H9 (cell line): ENCODE data around the gene DEK. TPM values are rescaled to one million over a fixed set of nuclear protein-coding genes. Genes with fewer than 3 reads are reported as not detected.

Source experiments
- DNase-seq: peaks from one replicate; pipeline ENCODE4 v3.0.0-alpha.2; 2017
- H2AFZ ChIP-seq: one replicate; pipeline ENCODE4 v1.6.1; 2013; ENCODE audit warnings: mild to moderate bottlenecking, low read length, control low read depth, moderate library complexity
- H2AK5ac ChIP-seq: 2 replicates; pipeline ENCODE4 v1.6.1; 2013; ENCODE audit warnings: low read length, control low read depth, mixed read lengths; ENCODE audit not compliant: insufficient read length
- H2BK120ac ChIP-seq: one replicate; pipeline ENCODE4 v1.6.1; 2013; ENCODE audit warnings: low read depth, mild to moderate bottlenecking, low read length, control low read depth, inconsistent platforms; ENCODE audit not compliant: poor library complexity, severe bottlenecking
- H2BK12ac ChIP-seq: 2 replicates; pipeline ENCODE4 v1.6.1; 2013; ENCODE audit warnings: low read length, control low read depth, mixed read lengths, low read depth; ENCODE audit not compliant: insufficient read length
- H2BK15ac ChIP-seq: 2 replicates; pipeline ENCODE4 v1.6.1; 2013; ENCODE audit warnings: low read depth, low read length, control low read depth
- H2BK20ac ChIP-seq: one replicate; pipeline ENCODE4 v1.6.1; 2013; ENCODE audit warnings: low read depth, mild to moderate bottlenecking, low read length, control low read depth, inconsistent platforms; ENCODE audit not compliant: poor library complexity, severe bottlenecking
- H2BK5ac ChIP-seq: 2 replicates; pipeline ENCODE4 v1.6.1; 2013; ENCODE audit warnings: low read length, control low read depth, mixed read lengths; ENCODE audit not compliant: insufficient read length
- H3K14ac ChIP-seq: 2 replicates; pipeline ENCODE4 v1.6.1; 2013; ENCODE audit warnings: low read length, control low read depth; ENCODE audit not compliant: insufficient read depth
- H3K18ac ChIP-seq: 2 replicates; pipeline ENCODE4 v1.6.1; 2013; ENCODE audit warnings: low read depth, mild to moderate bottlenecking, mixed read lengths, low read length, control low read depth; ENCODE audit not compliant: insufficient read length
- H3K23ac ChIP-seq: 2 replicates; pipeline ENCODE4 v1.6.1; 2013; ENCODE audit warnings: low read length, control low read depth, mixed read lengths, low read depth; ENCODE audit not compliant: insufficient read length
- H3K23me2 ChIP-seq: 2 replicates; pipeline ENCODE4 v1.6.1; 2013; ENCODE audit warnings: low read depth, mild to moderate bottlenecking, mixed read lengths, low read length, control low read depth; ENCODE audit not compliant: insufficient read length, poor library complexity, severe bottlenecking
- H3K27ac ChIP-seq: 2 replicates; pipeline ENCODE4 v1.5.1; 2013; ENCODE audit warnings: low read length, control low read depth, mixed read lengths, low read depth; ENCODE audit not compliant: insufficient read length
- H3K27me3 ChIP-seq: 2 replicates; pipeline ENCODE4 v1.6.1; 2013; ENCODE audit warnings: low read length, control low read depth, inconsistent platforms; ENCODE audit not compliant: insufficient read depth
- H3K4ac ChIP-seq: 2 replicates; pipeline ENCODE4 v1.6.1; 2013; ENCODE audit warnings: low read depth, mild to moderate bottlenecking, control low read depth, inconsistent platforms, low read length, moderate library complexity
- H3K4me1 ChIP-seq: 2 replicates; pipeline ENCODE4 v1.6.1; 2013; ENCODE audit warnings: low read length, control low read depth, inconsistent platforms; ENCODE audit not compliant: insufficient read depth
- H3K4me2 ChIP-seq: 2 replicates; pipeline ENCODE4 v1.6.1; 2013; ENCODE audit warnings: low read length, control low read depth, mixed read lengths; ENCODE audit not compliant: insufficient read length, insufficient read depth
- H3K56ac ChIP-seq: 2 replicates; pipeline ENCODE4 v1.6.1; 2013; ENCODE audit warnings: low read depth, mild to moderate bottlenecking, mixed read lengths, low read length, control low read depth; ENCODE audit not compliant: insufficient read length
- H3K79me1 ChIP-seq: 2 replicates; pipeline ENCODE4 v1.6.1; 2013; ENCODE audit warnings: low read depth, mild to moderate bottlenecking, moderate library complexity, low read length, control low read depth, inconsistent platforms; ENCODE audit not compliant: insufficient read depth, poor library complexity, severe bottlenecking
- H3K79me2 ChIP-seq: 2 replicates; pipeline ENCODE4 v1.6.1; 2013; ENCODE audit warnings: low read length, control low read depth, inconsistent platforms; ENCODE audit not compliant: insufficient read depth
- H3K9ac ChIP-seq: 2 replicates; pipeline ENCODE4 v1.6.1; 2013; ENCODE audit warnings: low read length, control low read depth, mixed read lengths; ENCODE audit not compliant: insufficient read length; ENCODE audit errors: extremely low read depth
- H3K9me3 ChIP-seq: one replicate; pipeline ENCODE4 v1.6.1; 2013; ENCODE audit warnings: low read depth, low read length, inconsistent platforms; ENCODE audit not compliant: control insufficient read depth
- H3T11ph ChIP-seq: one replicate; pipeline ENCODE4 v1.6.1; 2013; ENCODE audit warnings: mild to moderate bottlenecking, low read length, control low read depth, inconsistent platforms
- H4K20me1 ChIP-seq: one replicate; pipeline ENCODE4 v1.6.1; 2013; ENCODE audit not compliant: control insufficient read depth, insufficient read length, insufficient read depth
- H4K5ac ChIP-seq: 2 replicates; pipeline ENCODE4 v1.6.1; 2013; ENCODE audit warnings: low read depth, mild to moderate bottlenecking, mixed read lengths, low read length, control low read depth; ENCODE audit not compliant: insufficient read length
- H4K8ac ChIP-seq: replicated peaks from 2 replicates; pipeline ENCODE4 v1.6.1; 2013; ENCODE audit warnings: low read length, control low read depth, mixed read lengths, low read depth; ENCODE audit not compliant: insufficient read length
- H4K91ac ChIP-seq: 2 replicates; pipeline ENCODE4 v1.6.1; 2013; ENCODE audit warnings: low read depth, mild to moderate bottlenecking, moderate library complexity, mixed read lengths, low read length, control low read depth; ENCODE audit not compliant: insufficient read length
- H3K27ac Mint-ChIP-seq, 3 experiments: 2 replicates in 2 of 3; 3 replicates in 1 of 3; pipeline ENCODE4 v1.8.0; 2020 to 2021; ENCODE audit warnings: mixed read lengths in 3 of 3, mild to moderate bottlenecking in 1 of 3, moderate library complexity in 1 of 3
- H3K27me3 Mint-ChIP-seq: 2 replicates; pipeline ENCODE4 v1.8.0; 2021; ENCODE audit warnings: low read depth, mild to moderate bottlenecking, moderate library complexity, mixed read lengths
- H3K36me3 Mint-ChIP-seq, 3 experiments: 2 replicates in 2 of 3; 3 replicates in 1 of 3; pipeline ENCODE4 v1.8.0; 2020 to 2021; ENCODE audit warnings: low read depth in 3 of 3, mixed read lengths in 3 of 3; ENCODE audit not compliant: insufficient read depth in 1 of 3
- H3K4me1 Mint-ChIP-seq, 2 experiments: 2 replicates each; pipeline ENCODE4 v1.8.0; 2020; ENCODE audit warnings: mixed read lengths in 2 of 2
- H3K4me3 Mint-ChIP-seq, 2 experiments: 2 replicates in 1 of 2; 3 replicates in 1 of 2; pipeline ENCODE4 v1.8.0; 2020 to 2021; ENCODE audit warnings: mild to moderate bottlenecking in 2 of 2, mixed read lengths in 2 of 2, moderate library complexity in 1 of 2
- H3K9me3 Mint-ChIP-seq, 2 experiments: 2 replicates in 1 of 2; 3 replicates in 1 of 2; pipeline ENCODE4 v1.8.0; 2020; ENCODE audit warnings: mild to moderate bottlenecking in 2 of 2, mixed read lengths in 2 of 2, moderate library complexity in 1 of 2
- total RNA-seq: library from RNA; stranded (reverse); gene quantifications from 2 replicates; pipeline ENCODE4 v1.2.1, GENCODE V29; 2021
- TF ChIP-seq, protein P1 (sequence below): fragments of 200-600 bp; sonication (generic); conservative IDR thresholded peaks from 3 replicates; pipeline ENCODE4 v1.8.0; 2021; ENCODE audit warnings: antibody characterized with exemption, mild to moderate bottlenecking

The DEK gene
- total RNA-seq, 1 experiment from 2014 or later: 217 TPM

DNA sequence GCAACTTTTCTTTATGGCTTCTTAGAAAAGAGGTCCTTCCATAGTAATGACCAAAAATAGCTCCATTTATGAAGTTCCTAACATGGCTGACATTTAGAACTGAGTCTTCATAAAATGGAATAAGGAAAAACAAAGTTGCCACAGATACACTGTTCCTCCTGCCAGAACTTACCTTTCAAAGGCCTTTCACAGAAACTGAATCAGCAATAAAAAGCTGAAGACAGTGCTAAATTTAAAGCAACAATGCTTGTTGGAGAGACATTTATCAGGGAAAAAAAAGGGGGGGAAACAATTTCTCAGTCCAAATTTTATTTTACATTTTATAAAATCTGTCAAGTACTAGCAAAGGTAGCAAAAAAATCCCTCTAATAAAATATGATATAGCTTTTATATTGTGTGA lies 17.3 kb downstream of the DEK start:
- H3K36me3 Mint-ChIP-seq: peaks cover 66 to 88% (median 83%) of the 10 kb centered on the region in 3 experiments
- H2BK15ac ChIP-seq: no peak overlapping the region

More for the DNA sequence above, 17.3 kb downstream of the DEK start:
- Histone ChIP-seq H3K4me1 (no peaks in the 10 kb centered on the region), H4K5ac (no peak overlapping the region), H3K9ac (no peak overlapping the region), H3K4me2 (no peak overlapping the region), H4K91ac (no peak overlapping the region), H2BK20ac (no peak overlapping the region), H4K8ac (no peak overlapping the region), H3K9me3 (no peaks in the 10 kb centered on the region), H3K18ac (no peak overlapping the region), H3K27me3 (no peaks in the 10 kb centered on the region), H3K23me2 (no peaks in the 10 kb centered on the region), H3K79me2 (peaks cover 3% of the 10 kb centered on the region; the same call in 1 of the 2 replicates), H3K23ac (no peak overlapping the region), H3K14ac (no peak overlapping the region), H2AK5ac (no peak overlapping the region), H3K4ac (no peak overlapping the region), H2BK12ac (no peak overlapping the region), H3K27ac (no peak overlapping the region), H4K20me1 (no peaks in the 10 kb centered on the region), H2BK120ac (no peak overlapping the region), H3T11ph (no peak overlapping the region), H3K56ac (no peak overlapping the region), H2BK5ac (no peak overlapping the region), H3K79me1 (peaks cover 6% of the 10 kb centered on the region), H2AFZ (no peak overlapping the region)
- TF ChIP-seq, protein P1, sequence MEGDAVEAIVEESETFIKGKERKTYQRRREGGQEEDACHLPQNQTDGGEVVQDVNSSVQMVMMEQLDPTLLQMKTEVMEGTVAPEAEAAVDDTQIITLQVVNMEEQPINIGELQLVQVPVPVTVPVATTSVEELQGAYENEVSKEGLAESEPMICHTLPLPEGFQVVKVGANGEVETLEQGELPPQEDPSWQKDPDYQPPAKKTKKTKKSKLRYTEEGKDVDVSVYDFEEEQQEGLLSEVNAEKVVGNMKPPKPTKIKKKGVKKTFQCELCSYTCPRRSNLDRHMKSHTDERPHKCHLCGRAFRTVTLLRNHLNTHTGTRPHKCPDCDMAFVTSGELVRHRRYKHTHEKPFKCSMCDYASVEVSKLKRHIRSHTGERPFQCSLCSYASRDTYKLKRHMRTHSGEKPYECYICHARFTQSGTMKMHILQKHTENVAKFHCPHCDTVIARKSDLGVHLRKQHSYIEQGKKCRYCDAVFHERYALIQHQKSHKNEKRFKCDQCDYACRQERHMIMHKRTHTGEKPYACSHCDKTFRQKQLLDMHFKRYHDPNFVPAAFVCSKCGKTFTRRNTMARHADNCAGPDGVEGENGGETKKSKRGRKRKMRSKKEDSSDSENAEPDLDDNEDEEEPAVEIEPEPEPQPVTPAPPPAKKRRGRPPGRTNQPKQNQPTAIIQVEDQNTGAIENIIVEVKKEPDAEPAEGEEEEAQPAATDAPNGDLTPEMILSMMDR: no peak
- no peaks in the 10 kb centered on the region for H3K9me3 Mint-ChIP-seq
- H3K4me1 Mint-ChIP-seq: peaks cover 9 to 18% of the 10 kb centered on the region in 2 experiments
- H3K27me3 Mint-ChIP-seq: no peaks in the 10 kb centered on the region
- DNase-seq: no peak
- H3K27ac Mint-ChIP-seq: peak overlapping the region in 1 of 3 experiments; percentile 77; a peak in 2 of 7 replicates
- H3K4me3 Mint-ChIP-seq: no peak overlapping the region
